SK-N-MC (cell line): ENCODE data around the gene MYO9A.

Experiments used
- DNase-seq: peaks from one replicate; pipeline ENCODE4 v3.0.0-alpha.2; 2011; ENCODE audit warnings: low read depth, low spot score
- H3K27ac ChIP-seq: fragments of 200-600 bp; sonication (generic); 2 replicates; pipeline ENCODE4 v1.5.1; 2016; ENCODE audit warnings: mixed run types
- H3K36me3 ChIP-seq: fragments of 200-600 bp; sonication (generic); 2 replicates; pipeline ENCODE4 v1.6.1; 2017; ENCODE audit warnings: antibody characterized with exemption, low read length, mixed read lengths; ENCODE audit not compliant: insufficient read depth
- H3K4me3 ChIP-seq: fragments of 200-600 bp; sonication (generic); 2 replicates; pipeline ENCODE4 v1.5.1; 2016
- H3K9ac ChIP-seq: fragments of 200-600 bp; sonication (generic); 2 replicates; pipeline ENCODE4 v1.8.0; 2017; ENCODE audit warnings: mixed run types, mixed read lengths; ENCODE audit not compliant: insufficient read length
- H3K9me3 ChIP-seq: fragments of 200-600 bp; sonication (generic); 2 replicates; pipeline ENCODE4 v1.6.1; 2017; ENCODE audit warnings: low read depth, mild to moderate bottlenecking, antibody characterized with exemption, low read length, moderate library complexity, mixed read lengths
- EZH2 ChIP-seq: fragments of 200-600 bp; sonication (generic); IDR thresholded peaks from one replicate; pipeline ENCODE4 v1.6.1; 2017; ENCODE audit warnings: antibody characterized with exemption
- FOXP2 ChIP-seq: optimal IDR thresholded peaks from 2 replicates; pipeline ENCODE3; 2011; ENCODE audit warnings: mild to moderate bottlenecking, moderate library complexity; ENCODE audit not compliant: insufficient read depth; ENCODE audit errors: extremely low read length, control extremely low read depth
- POLR2AphosphoS5 ChIP-seq: IDR thresholded peaks from 2 replicates; pipeline ENCODE4 v1.6.1; 2012; ENCODE audit warnings: mild to moderate bottlenecking, low read depth, low read length, borderline replicate concordance

MYO9A gene

DNA sequence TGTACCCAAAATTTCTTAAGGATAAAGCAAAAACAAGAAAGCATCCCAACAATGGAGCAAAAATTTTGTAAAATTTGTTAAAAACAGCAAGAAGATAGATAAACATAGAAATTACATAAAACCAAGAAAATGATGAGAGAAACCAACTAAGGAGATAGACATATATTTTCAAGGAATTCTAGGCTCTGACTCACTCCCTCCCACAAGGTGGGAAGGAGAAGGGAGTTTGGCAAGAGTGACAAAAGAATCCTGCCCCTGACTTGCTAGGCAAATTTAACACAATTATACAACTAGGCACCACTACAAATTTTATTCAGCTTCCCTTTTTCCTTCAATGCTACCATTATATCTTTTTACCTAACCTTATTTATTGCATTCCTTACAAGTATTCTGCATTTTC, 70.9 kb downstream of the MYO9A start:
- Histone ChIP-seq H3K27ac (no peak overlapping the region), H3K9ac (no peak overlapping the region), H3K36me3 (no peaks in the 10 kb centered on the region), H3K4me3 (no peak overlapping the region), H3K9me3 (no peaks in the 10 kb centered on the region)
- TF ChIP-seq EZH2 (no peak), FOXP2 (no peak), POLR2AphosphoS5 (no peak)
- no peak for DNase-seq

DNA sequence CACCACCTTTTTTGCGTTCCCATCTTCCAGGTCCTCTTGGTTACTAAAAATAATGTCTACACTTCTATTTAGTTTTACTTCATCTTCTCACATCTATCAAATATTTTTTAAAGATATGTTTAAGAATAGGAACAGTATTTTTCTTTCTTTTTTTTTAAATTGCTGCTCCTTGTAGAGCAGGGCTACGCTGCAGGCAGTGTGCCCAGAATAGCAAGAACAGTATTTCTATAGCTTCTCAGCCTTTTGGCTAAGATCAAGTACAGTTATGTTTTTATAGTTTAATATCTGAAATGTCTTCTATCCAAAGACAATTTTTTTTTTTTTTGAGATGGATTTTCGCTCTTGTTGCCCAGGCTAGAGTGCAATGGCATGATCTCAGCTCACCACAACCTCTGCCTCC, 73.0 kb downstream of the MYO9A start:
- Histone ChIP-seq H3K9ac (no peak overlapping the region), H3K36me3 (no peaks in the 10 kb centered on the region), H3K9me3 (no peaks in the 10 kb centered on the region), H3K4me3 (no peak overlapping the region), H3K27ac (no peak overlapping the region)
- TF ChIP-seq FOXP2 (no peak), EZH2 (no peak)
- DNase-seq: no peak

DNA sequence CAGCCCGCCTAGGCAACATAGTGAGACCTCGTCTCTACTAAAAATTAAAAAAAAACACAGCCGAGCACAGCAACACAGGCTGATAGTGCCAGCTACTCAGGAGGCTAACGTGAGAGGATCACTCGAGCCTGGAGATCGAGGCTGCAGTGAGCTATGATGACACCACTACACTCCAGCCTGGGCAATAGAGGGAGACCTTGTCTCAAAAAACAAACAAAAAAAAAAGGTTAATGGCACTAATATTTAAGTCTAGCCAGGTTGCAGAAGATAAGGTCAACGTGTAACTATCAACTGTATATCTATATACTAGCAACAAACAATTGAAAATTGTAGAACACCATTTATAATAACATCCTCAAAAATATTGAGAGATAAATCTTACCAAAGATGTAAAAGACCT, 75.1 kb downstream of the MYO9A start:
- no peaks in the 10 kb centered on the region for H3K36me3 ChIP-seq
- H3K4me3 ChIP-seq: no peak overlapping the region
- no peaks in the 10 kb centered on the region for H3K9me3 ChIP-seq
- no peak overlapping the region for H3K27ac ChIP-seq
- DNase-seq: no peak
- TF ChIP-seq EZH2 (no peak), FOXP2 (no peak), POLR2AphosphoS5 (no peak)
- no peak overlapping the region for H3K9ac ChIP-seq

DNA sequence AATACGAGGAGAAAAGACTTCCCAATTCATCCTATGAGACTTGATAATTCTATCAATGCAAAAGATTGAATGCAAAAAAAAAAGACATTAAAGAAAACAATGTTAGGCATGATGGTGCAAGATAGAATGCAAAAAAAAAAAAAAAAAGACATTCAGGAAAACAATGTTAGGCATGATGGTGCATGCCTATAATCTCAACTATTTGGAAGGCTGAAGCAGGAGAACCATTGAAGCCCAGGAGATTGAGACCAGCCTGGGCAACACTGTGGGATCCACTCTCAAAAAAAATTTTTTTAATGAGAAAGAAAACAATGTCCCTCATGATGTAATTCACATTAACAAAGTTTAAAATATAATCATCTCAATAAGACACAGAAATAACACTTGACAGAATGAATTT, 75.9 kb downstream of the MYO9A start:
- H3K27ac ChIP-seq: no peak overlapping the region
- no peak for DNase-seq
- H3K9ac ChIP-seq: no peak overlapping the region
- no peak for TF ChIP-seq POLR2AphosphoS5
- TF ChIP-seq FOXP2: no peak
- TF ChIP-seq EZH2: no peak
- no peak overlapping the region for H3K4me3 ChIP-seq
- H3K36me3 ChIP-seq: no peaks in the 10 kb centered on the region
- H3K9me3 ChIP-seq: no peaks in the 10 kb centered on the region

DNA sequence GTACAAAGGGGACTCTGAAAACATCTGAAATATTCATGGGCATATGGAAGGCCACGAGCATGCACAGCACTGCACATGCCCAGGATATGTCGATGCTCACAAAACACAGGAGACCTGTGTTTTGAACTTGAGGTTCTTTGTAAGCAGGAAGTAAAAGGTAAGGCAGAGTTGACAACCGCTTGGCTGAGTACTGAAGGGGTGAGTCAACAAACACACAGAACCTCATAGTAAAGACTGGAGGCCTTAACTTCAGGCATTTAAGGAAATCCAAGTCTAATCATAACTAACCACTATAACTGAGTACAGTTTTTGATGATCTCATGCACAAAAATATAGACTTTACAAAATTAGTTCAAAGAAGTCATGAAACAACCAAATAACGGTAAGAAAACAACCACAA, 80.6 kb downstream of the MYO9A start:
- TF ChIP-seq FOXP2 (no peak), EZH2 (no peak), POLR2AphosphoS5 (no peak)
- Histone ChIP-seq H3K4me3 (no peak overlapping the region), H3K27ac (no peak overlapping the region), H3K9ac (no peak overlapping the region), H3K36me3 (no peaks in the 10 kb centered on the region), H3K9me3 (no peaks in the 10 kb centered on the region)
- no peak for DNase-seq

DNA sequence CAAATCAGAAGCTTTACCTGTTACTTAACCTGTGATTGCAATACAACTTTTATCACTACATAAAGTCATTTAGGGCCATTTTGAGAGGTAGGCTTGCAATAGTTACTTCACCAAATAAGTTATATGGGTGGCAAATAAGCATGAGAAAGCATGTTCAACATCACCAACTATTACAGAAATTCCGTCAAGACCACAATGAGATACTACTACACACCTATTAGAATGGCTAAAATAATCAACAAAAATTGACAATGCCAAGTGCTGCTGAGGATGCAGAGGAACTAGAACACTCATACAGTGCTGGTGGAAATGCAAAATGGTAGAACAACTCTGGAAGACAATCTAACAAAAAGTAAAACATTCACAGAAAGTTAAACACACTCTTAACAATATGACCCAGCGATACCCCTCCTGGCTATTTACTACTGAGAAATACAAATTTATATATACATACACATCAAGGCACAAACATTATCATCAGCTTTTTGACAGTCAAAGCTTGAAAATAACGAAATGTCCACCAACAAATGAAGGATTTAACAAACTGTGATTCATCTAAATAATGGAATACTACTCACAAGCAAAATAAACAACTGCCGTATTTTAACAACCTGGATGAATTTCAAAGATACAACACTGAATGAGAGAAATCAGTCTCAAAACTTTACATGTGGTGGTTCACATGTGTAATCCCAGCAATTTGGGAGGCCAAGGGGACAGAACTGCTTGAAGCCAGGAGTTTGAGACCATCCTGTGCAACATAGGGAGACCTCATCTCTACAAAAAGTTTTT, 82.9 kb downstream of the MYO9A start:
- Histone ChIP-seq H3K9ac (no peak overlapping the region), H3K27ac (no peak overlapping the region), H3K4me3 (no peak overlapping the region), H3K9me3 (no peaks in the 10 kb centered on the region), H3K36me3 (no peaks in the 10 kb centered on the region)
- TF ChIP-seq POLR2AphosphoS5: no peak
- TF ChIP-seq FOXP2: no peak
- no peak for TF ChIP-seq EZH2
- no peak for DNase-seq

DNA sequence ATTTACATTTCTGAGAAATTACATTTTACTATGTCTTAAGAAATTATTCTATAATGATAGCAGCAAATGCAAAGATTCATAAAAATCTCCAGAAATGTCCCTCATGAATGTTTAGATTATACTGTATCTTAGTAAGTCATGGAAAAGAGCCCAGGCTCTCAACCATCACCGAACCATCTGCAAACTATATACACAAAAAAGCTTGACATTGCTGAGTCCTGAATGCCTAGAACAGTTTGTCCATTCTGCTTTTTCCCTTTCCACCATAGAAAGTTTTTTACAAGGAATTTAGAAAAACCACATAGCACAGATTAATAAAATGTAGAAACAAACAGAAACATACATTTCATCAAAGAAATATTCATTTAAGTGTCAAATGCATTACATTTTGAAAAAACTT, 83.6 kb downstream of the MYO9A start:
- no peak overlapping the region for H3K4me3 ChIP-seq
- H3K27ac ChIP-seq: no peak overlapping the region
- H3K36me3 ChIP-seq: no peaks in the 10 kb centered on the region
- no peak for DNase-seq
- H3K9ac ChIP-seq: no peak overlapping the region
- no peaks in the 10 kb centered on the region for H3K9me3 ChIP-seq
- no peak for TF ChIP-seq POLR2AphosphoS5
- no peak for TF ChIP-seq EZH2
- TF ChIP-seq FOXP2: no peak

DNA sequence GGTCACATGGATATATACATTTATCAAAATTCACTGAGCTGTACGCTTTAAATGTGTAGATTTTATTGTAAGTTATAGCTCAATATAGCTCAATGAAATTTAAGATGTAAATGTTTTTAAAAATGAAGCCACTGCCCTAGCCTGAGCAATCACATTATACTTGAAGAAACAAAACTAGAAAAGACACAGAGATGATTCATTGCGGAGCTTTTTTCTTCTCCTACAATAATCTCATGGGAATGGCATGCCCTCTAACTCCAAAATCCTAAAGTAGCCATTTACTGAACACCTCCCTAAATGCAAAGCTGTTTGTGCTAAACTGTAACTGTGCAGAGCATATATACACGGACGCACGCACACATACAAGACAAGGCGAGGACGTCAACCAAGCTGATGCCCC, 84.2 kb downstream of the MYO9A start:
- H3K9ac ChIP-seq: no peak overlapping the region
- DNase-seq: no peak
- H3K36me3 ChIP-seq: no peaks in the 10 kb centered on the region
- no peaks in the 10 kb centered on the region for H3K9me3 ChIP-seq
- H3K27ac ChIP-seq: no peak overlapping the region
- TF ChIP-seq POLR2AphosphoS5: no peak
- no peak for TF ChIP-seq EZH2
- no peak for TF ChIP-seq FOXP2
- no peak overlapping the region for H3K4me3 ChIP-seq

DNA sequence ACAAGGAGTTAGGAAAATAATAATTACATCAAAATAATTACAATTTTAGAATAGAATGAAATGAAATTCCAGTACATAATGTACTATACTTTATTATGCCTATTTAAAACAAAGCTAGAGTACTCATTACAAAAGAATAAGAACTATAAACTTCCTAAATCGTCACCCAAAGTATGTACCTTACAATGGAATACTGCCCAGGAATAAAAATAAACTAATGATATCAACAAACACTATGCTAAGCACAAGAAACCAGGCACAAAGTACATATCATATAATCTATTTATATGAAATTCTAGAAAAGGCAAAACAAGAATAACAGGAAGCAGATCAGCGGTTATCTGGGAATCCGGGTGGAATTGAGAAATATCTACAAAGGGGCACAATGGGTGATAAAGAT, 84.7 kb downstream of the MYO9A start:
- Histone ChIP-seq H3K36me3 (no peaks in the 10 kb centered on the region), H3K9me3 (no peaks in the 10 kb centered on the region), H3K27ac (no peak overlapping the region), H3K9ac (no peak overlapping the region), H3K4me3 (no peak overlapping the region)
- no peak for DNase-seq
- TF ChIP-seq EZH2: no peak
- no peak for TF ChIP-seq FOXP2
- no peak for TF ChIP-seq POLR2AphosphoS5
